HG02759 (cell line): ENCODE results near the gene TRIM60.
"Not testable (repeated sequence)": the region's sequence is repeated elsewhere in the genome, so short reads cannot be mapped to it uniquely, and the experiment has no call there.

Experiments used
- ATAC-seq: cut with Tn5 transposase; IDR thresholded peaks from one replicate; pipeline ENCODE4 v1.9.1; 2021; ENCODE audit warnings: mild to moderate bottlenecking, moderate library complexity; ENCODE audit not compliant: unreplicated experiment

TRIM60 gene

DNA sequence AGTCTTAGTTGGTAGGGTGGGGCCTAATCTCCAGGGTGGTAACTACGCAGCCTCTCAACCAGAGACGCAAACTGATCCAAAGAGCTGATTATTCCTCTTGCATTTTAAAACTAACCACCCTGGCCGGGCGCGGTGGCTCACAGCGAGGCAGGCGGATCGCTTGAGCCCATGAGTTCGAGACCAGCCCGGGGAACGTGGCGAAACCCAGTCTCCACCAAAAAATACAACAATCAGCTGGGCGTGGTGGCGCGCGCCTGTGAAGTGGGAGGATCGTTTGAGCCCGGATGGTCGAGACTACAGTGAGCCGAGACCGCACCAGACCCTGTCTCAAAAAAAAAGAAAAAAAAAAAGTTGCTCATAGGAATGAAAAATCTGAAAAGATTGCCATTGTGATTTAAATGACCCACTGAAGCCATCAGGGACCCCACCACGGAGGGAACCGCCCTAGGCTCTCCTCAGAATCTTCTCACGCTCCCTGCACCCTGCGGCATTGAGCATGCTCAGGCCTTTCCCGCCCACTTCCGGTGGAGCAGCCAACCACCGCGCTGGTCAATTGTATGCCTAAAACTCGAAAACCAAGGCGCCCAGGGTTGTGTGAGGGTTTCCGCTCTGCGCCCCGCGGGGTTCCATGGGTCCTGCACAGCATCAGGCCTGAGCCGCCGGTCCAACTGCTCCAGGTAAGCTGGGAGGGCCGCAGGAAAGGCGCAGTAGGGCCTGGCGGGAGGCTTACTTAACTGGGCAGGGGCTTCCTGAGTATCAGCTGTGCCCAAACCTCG is at the start of gene TRIM60:
Gene TRIM60 (plus strand): TSS at position 564 of the 776 bp plus-strand sequence. CDS start 8,074 bp downstream, outside the sequence.
- ATAC-seq = no peak

DNA sequence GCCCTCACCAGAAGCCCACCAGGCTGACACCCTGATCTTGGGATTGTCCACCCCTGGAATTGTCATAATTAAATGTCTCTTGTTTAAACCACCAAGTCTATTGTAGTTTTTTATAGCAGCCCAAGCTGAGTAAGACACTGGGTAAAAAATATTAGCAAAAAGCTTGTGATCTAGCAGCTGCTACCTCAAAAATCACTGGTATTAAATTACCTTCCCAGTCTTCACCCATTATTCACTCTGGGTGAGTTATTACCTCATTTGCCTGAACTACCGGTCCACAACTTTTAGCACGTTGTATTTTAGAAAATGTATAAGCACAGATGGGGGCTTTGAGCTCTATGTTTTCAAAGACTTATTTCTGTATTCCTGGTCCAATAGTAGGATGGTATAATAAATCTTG is 42.3 kb upstream of the TRIM60 start:
- ATAC-seq = no peak

DNA sequence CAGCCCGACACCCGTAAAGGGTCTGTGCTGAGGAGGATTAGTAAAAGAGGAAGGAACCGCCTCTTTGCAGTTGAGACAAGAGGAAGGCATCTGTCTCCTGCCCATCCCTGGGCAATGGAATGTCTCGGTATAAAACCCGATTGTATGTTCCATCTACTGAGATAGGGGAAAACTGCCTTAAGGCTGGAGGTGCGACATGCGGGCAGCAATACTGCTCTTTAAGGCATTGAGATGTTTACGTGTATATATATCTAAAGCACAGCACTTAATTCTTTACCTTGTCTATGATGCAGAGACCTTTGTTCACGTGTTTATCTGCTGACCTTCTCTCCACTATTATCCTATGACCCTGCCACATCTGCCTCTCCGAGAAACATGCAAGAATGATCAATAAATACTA is 41.0 kb upstream of the TRIM60 start:
- ATAC-seq = not testable (repeated sequence)

DNA sequence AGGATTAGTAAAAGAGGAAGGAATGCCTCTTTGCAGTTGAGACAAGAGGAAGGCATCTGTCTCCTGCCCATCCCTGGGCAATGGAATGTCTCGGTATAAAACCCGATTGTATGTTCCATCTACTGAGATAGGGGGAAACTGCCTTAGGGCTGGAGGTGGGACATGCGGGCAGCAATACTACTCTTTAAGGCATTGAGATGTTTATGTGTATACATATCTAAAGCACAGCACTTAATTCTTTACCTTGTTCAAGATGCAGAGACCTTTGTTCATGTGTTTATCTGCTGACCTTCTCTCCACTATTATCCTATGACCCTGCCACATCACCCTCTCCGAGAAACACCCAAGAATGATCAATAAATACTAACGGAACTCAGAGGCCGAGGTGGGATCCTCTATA is 35.7 kb upstream of the TRIM60 start:
- not testable (repeated sequence) for ATAC-seq

DNA sequence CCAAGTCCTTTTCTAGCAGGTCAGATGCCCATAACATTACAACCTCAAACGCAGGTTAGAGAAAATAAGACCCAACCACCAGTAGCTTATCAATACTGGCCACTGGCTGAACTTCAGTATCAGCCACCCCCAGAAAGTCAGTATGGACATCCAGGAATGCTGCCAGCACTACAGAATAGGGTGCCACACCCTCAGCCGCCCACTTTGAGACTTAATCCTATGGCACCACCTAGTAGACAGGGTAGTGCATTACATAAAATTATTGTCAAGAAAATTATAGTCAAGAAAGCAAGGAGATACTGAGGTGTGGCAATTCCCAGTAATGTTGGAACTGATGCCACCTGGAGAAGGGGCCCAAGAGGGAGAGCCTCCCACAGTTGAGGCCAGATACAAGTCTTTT is 34.5 kb upstream of the TRIM60 start:
- ATAC-seq = peak; percentile 56

DNA sequence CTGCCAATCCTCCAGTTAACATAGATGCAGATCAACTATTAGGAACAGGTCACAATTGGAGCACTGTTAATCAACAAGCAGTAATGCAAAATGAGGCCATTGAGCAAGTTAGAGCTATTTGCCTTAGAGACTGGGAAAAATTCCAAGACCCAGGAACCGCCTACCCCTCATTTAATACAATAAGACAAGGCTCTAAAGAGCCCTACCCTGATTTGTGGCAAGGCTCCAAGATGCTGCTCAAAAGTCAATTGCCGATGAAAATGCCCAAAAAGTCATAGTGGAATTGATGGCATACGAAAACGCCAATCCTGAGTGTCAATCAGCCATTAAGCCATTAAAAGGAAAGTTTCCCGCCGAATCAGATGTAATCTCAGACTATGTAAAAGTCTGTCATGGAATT is 33.9 kb upstream of the TRIM60 start:
- no peak for ATAC-seq

DNA sequence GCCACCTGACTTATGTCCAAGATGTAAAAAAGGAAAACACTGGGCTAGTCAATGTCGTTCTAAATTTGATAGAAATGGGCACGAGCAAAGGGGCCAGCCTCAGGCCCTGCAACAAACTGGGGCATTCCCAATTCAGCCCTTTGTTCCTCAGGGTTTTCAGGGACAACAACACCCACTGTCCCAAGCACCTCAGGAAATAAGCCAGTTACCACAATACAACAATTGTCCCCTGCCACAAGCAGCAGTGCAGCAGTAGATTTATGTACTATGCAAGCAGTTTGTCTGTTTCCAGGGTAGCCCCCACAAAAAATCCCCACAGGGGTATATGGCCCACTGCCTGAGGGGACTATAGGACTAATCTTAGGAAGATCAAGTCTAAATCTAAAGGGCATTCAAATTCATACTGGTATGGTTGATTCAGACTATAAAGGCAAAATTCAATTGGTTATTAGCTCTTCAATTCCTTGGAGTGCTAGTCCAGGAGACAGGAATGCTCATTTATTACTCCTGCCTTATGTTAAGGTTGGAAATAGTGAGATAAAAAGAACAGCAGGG is 33.2 kb upstream of the TRIM60 start:
- ATAC-seq = not testable (repeated sequence)

DNA sequence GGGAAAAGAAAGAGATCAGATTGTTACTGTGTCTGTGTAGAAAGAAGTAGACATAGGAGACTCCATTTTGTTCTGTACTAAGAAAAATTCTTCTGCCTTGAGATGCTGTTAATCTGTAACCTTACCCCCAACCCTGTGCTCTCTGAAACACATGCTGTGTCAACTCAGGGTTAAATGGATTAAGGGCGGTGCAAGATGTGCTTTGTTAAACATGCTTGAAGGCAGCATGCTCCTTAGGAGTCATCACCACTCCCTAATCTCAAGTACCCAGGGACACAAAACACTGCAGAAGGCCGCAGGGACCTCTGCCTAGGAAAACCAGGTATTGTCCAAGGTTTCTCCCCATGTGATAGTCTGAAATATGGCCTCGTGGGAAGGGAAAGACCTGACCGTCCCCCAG is 29.8 kb upstream of the TRIM60 start:
- ATAC-seq = not testable (repeated sequence)

DNA sequence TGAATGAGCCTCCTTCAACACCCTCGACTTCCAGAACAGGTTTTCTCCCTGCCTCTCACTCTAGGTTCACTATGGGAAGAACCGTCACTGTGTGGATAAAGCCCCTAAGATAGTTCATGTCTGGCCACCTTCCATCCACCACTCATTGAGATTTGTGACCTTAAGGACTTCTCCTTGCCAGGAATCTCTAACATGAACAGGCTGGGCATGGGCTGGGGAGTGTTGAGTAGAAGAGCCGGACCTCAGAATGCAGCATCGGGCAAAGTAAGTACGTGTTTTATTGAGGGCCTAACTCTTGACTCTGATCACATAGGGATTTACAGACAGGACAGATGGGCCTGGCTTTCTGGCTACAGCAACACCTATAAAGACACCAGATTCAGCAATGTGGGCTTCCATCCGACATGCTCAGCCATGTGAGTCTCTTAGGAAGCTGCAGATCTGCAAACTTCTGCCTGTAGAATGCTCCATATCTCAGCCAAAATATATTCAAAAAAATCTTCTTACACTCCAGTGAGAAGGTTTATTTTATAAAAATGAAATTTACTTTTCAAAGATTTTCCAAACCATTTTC is 26.4 kb upstream of the TRIM60 start:
- ATAC-seq = no peak

DNA sequence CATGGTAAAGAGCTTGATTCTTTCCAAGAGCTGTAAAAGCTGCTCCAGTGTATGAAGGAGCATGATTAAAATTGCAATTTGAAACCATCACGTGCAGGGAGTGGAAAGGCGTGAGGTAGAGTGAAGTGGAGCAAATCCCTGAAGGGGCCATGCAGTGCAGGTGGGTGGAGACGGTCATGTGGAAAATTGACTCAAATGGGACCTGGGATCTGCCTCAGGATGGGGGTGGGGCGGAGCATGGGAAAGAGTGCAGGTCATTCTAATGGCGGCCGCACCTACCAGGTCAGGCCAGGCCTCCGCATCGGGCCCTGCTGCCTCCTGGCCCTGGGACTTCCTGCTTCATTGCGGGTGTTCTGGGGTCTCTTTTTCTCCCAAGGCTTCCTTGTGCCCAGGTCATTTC is 25.3 kb upstream of the TRIM60 start:
- ATAC-seq = no peak

DNA sequence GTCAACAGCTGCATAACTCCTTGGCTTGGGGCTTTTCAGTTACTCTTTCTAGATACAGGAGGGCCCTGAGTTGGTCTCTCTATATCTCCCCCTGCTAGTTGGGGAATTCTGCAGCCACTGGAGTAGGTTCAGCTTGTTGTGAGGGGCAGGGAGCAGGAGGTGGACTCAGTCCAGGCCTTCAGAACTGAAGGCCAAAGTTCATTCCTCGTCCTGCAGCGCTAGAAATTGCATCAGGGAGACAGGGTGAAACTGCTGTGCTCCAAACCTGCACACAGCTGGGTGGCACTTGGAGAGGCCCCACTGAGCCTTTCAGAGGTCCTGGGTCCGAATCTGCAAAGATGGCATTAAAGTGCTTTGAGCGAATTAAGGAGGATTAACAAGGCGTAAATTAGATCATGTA is 24.9 kb upstream of the TRIM60 start:
- ATAC-seq = no peak

DNA sequence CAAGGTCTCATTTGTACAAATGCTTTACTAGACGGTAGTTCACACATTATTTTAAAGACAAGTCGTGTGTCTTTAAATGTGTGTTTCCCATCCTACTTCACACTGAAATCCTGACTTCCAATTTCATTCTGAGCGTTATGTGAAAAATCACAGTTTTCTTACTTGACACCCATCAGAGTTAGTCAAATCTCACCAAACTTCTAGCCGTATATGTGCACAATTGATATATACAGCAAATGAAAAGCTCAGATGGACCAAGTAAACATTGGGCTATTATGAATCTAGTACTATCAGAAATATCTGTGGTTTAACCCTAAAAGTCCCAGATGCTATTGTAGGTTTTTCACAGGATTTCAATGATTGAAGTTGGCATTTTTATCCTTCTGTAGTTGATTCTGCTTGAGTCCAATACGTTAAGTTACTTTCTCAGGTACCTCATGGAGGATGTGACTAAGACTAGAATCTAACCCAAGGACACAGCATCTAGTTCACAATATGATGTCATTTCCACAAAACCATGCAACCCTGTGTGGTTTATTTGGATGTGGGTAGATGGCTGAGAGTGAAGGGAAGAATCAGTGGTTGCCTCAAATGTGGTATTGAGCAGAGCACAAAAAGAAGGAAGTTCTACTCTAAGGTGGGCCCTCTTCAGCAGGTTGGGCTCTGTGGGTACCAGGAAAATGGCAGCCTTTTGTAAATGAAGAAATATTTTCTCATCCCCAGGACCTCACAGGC is 22.1 kb upstream of the TRIM60 start:
- no peak for ATAC-seq

DNA sequence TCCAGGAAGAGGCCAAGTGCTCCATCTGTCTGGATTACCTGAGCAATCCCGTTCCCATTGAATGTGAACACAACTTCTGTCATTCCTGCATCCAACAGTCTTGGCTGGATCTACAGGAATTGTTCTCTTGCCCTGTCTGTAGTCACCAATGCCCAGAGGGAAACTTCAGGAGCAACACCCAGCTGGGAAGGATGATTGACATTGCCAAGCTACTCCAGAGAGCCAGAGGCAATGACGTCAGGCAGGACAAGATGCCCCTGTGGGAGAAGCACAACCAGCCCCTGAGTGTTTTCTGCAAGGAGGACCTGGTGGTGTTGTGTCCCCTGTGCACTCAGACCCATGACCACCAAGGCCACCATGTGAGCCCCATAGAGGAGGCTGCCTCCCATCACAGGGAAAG is 21.3 kb upstream of the TRIM60 start:
- no peak for ATAC-seq

DNA sequence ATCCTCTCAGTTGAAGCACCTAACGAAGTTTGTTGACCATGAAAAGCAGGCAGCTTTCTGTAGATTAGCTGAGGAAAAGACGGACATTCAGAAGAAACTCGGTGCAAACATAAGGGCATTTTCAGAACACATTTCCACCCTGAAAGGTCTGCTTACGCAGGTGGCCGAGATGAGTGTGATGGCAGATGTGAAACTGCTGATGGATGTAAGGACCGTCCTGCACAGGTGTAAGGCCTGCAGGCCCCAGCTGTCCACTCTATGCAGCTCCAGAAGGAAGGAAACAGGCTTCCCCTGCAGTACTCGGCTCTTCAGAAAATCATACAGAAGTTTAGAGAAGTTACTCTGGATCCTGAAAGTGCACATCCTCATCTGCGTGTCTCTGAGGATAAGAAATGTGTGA is 20.8 kb upstream of the TRIM60 start:
- ATAC-seq = no peak

DNA sequence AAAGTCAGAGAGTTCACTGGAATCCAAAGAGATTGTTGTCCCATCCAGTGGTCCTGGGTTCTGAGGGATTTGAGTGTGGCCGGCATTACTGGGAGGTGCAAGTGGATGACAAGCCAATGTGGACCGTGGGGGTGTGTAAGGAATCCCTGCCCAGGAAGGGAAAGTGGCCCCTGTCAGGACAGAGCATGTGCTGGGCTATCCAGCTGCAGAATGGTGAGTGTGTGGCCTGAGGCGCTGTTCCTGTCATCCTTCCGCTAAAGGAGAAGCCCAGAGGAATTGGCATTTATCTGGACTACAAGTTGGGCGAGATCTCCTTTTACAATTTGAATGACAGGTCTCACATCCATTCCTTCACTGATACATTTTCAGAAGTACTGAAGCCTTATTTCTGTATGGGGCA is 20.4 kb upstream of the TRIM60 start:
- ATAC-seq = no peak

DNA sequence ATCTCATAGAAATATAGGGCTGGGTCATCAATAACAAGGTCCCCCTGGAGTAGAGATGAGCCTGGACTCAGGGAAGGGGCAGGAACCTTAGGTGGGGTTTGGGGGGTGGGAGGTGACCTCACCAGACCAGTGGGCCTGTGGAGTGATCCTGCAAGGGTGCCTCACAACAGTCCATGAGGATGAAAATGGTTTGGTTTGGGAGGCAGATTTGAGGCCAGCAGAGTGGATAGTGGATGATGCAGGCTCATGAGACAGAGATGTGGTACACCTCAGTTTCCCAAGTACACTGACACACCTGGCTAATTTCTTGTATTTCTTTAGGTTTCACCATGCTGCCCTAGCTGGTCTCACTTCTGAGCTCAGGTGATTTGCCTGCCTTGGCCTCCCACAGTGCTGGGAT is 18.1 kb upstream of the TRIM60 start:
- no peak for ATAC-seq

DNA sequence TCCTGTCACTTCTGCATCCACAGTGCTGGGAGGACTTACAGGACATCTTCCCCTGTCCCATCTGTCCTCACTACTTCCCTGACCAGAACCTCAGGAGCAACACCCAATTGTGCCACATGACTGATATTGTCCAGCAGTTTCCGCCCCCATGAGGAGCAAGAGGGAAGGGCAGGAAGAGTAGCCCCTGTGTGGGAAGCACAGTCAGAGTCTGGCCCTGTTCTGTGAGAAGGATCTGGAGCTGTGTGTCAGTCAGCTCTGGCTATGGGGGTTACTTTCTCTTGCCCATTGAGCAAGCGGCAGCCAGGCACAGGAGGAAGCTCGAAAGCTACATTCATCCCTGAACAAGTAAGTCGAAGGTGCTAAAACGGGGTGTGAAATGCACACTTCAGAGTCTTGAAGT is 14.8 kb upstream of the TRIM60 start:
- no peak for ATAC-seq

DNA sequence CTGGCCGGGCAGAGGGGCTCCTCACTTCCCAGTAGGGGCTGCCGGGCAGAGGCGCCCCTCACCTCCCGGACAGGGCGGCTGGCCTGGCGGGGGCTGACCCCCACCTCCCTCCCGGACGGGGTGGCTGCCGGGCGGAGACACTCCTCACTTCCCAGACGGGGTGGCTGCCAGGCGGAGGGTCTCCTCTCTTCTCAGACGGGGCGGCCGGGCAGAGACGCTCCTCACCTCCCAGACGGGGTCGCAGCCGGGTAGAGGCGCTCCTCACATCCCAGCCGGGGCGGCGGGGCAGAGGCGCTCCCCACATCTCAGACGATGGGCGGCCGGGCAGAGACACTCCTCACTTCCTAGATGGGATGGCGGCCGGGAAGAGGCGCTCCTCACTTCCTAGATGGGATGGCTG is 11.8 kb upstream of the TRIM60 start:
- not testable (repeated sequence) for ATAC-seq

DNA sequence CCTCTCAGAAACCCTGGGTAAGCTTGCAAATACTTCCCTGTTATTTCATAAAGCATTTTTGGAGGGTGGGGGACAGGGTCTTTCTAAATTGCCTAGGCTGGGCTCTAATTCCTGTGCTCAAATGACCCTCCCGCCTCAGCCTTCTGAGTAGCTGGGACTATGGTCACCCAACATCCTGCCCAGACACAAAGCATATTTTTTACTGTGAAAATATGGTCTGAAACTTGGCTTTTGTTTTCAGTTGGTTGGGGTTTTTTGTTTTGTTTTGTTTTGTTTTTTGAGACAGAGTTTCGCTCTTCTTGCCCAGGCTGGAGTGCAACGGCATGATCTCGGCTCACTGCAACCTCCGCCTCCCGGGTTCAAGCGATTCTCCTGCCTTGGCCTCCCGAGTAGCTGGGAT is 6.0 kb upstream of the TRIM60 start:
- ATAC-seq = not testable (repeated sequence)

DNA sequence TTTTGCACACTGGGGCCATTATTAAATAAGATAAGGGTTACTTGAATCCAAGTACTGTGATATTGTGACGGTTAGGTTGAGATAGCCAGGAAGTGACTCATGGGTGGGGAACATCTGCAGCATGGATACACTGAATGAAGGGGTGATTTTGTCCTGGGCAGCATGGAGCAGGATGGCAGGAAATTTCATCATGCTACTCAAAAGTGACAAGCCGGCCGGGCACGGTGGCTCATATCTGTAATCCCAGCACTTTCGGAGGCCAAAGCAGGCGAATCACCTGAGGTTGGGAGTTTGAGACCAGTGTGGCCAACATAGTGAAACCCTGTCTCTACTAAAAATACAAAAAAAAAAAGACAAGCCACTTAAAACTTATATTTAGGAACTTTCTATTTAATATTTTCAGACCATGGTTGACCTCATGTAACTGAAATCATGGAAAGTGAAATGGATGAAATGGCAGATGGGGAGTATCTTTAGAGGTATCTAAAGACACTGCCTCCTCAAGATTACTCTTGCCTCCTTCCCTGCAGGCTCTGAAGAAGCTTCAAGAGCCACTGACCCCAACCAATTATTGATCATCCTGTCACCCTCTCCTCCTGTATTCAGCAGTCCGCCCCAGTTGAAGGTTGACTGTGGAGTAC is 3.9 kb upstream of the TRIM60 start:
- ATAC-seq = no peak

DNA sequence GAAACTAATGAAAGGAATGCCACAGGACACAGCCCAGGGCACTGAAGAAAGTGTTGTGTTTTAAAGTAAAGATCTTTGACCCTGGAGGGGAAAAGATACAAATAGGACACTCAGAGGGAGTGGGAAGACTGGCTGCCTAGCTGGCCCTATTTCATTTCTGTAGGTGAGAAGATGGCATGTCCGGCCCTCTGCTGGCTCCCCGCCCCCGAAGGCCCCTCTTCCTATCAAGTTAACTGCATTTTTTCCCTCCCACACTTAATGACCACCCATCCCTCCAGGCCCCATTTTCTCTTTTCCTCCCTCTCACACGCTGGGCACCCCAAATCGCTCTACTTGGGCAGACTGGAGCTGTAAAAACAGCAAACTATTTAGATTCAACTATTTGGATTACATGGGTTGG is 16.4 kb downstream of the TRIM60 start:
- ATAC-seq = no peak
